Uterus (tissue), 4 donors: Measurements from ENCODE around the gene CSE1L. TPM values are rescaled to one million over a fixed set of nuclear protein-coding genes. Genes with fewer than 3 reads are reported as not detected.
"Not testable (repeated sequence)": the region's sequence is repeated elsewhere in the genome, so short reads cannot be mapped to it uniquely, and the experiment has no call there.

Source experiments
- DNase-seq, 2 donors: peaks; one replicate each; pipeline ENCODE4 v3.0.0-alpha.2; 2019 to 2020
- H3K27ac ChIP-seq, 2 donors: fragments of 200-600 bp; sonication (generic); 1 replicate in 1 of 2; 2 replicates in 1 of 2; pipeline ENCODE4 v1.5.1; 2016 to 2018
- H3K27me3 ChIP-seq, 2 donors: fragments of 200-600 bp; sonication (generic); one replicate each; pipeline ENCODE4 v1.5.1; 2018 to 2019; ENCODE audit warnings: control low read depth in 1 of 2
- H3K36me3 ChIP-seq, 2 donors: fragments of 200-600 bp; sonication (generic); one replicate each; pipeline ENCODE4 v1.5.1; 2019; ENCODE audit warnings: control low read depth in 1 of 2
- H3K4me1 ChIP-seq, 2 donors: fragments of 200-600 bp; sonication (generic); one replicate each; pipeline ENCODE4 v1.5.1; 2018 to 2019; ENCODE audit warnings: control low read depth in 1 of 2
- H3K4me3 ChIP-seq, 2 donors: fragments of 200-600 bp; sonication (generic); 1 replicate in 1 of 2; 2 replicates in 1 of 2; pipeline ENCODE4 v1.5.1; 2018 to 2019; ENCODE audit warnings: mild to moderate bottlenecking in 1 of 2
- H3K9me3 ChIP-seq, 2 donors: fragments of 200-600 bp; sonication (generic); one replicate each; pipeline ENCODE4 v1.5.1; 2019; ENCODE audit warnings: control low read depth in 1 of 2
- POLR2A ChIP-seq, 2 donors: fragments of 450-650 bp; IDR thresholded peaks; one replicate each; pipeline ENCODE4 v1.6.1; 2016; ENCODE audit warnings: antibody characterized with exemption in 2 of 2, mild to moderate bottlenecking in 1 of 2, moderate library complexity in 1 of 2
- intact Hi-C: fragments of 100-400 bp; cut with DNase I; formaldehyde crosslinking; loops from one replicate; pipeline ENCODE4 v1.15.1; 2023; ENCODE audit warnings: low total_unique reads
- total RNA-seq, 4 donors: library from RNA; depleted of rRNA in 3 of 4; stranded (reverse); fragments of >200 nt in 3 of 4; gene quantifications; one replicate each; pipeline versions ENCODE4 v1.1.0 to v1.2.4, GENCODE V29; 2014 to 2023
- TF ChIP-seq, protein P1 (sequence below), 4 experiments: fragments of 200-600 bp in 2 of 4; fragments of 450-650 bp in 2 of 4; sonication (generic) in 2 of 4; IDR thresholded peaks; one replicate each; pipeline ENCODE4 v1.5.1; 2016 to 2019; ENCODE audit warnings: antibody characterized with exemption in 4 of 4, mild to moderate bottlenecking in 2 of 4, moderate library complexity in 1 of 4
- donor health status: DM: yes; HTN: yes; CAD: no.

Gene CSE1L
- total RNA-seq, 4 donors from 2014 or later: 49.2 to 104 (median 57.6) TPM

DNA sequence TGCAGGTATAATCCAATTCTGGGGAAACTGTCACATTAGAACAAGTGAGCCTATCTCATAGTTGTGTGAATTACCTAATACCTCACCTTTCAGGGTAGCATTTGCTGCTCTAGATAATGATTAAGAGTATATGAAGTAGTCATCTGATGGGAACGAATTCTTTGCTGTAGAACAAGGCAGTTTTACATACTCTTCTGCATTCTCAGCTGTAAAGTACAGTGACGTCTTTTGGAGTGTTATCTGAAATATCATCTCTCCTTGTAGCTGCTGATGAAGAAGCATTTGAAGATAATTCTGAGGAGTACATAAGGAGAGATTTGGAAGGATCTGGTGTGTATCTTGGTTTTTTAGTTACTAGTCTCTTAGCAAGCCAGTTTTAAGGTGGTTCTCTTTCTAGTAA lies 28.4 kb downstream of the CSE1L start:
- H3K36me3 ChIP-seq: no peaks in the 10 kb centered on the region
- intact Hi-C loops: no loop called here

DNA sequence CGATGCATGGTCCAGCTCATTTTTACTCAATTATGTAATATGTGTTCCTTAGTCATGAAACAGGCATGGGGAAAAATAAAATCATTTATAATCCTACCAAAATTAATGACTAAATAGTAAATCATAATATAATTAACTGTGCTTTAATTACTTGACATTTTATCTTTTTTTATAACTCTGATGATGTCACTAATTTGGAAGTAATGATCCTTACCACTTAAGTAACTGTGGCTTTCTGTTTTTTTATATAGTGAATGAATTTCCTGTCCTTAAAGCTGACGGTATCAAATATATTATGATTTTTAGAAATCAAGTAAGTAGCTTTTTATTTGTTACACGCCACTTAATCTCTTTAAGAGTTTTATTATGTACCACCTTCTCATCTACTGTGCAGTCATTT lies 32.2 kb downstream of the CSE1L start:
- intact Hi-C loops: no loop called here
- Histone ChIP-seq H3K27ac (no peak overlapping the region), H3K36me3 (no peaks in the 10 kb centered on the region), H3K4me1 (no peaks in the 10 kb centered on the region), H3K9me3 (no peaks in the 10 kb centered on the region), H3K4me3 (no peak overlapping the region), H3K27me3 (no peaks in the 10 kb centered on the region)
- TF ChIP-seq POLR2A (IDR thresholded peaks at IDR 0.05): no peak
- TF ChIP-seq, protein P1, sequence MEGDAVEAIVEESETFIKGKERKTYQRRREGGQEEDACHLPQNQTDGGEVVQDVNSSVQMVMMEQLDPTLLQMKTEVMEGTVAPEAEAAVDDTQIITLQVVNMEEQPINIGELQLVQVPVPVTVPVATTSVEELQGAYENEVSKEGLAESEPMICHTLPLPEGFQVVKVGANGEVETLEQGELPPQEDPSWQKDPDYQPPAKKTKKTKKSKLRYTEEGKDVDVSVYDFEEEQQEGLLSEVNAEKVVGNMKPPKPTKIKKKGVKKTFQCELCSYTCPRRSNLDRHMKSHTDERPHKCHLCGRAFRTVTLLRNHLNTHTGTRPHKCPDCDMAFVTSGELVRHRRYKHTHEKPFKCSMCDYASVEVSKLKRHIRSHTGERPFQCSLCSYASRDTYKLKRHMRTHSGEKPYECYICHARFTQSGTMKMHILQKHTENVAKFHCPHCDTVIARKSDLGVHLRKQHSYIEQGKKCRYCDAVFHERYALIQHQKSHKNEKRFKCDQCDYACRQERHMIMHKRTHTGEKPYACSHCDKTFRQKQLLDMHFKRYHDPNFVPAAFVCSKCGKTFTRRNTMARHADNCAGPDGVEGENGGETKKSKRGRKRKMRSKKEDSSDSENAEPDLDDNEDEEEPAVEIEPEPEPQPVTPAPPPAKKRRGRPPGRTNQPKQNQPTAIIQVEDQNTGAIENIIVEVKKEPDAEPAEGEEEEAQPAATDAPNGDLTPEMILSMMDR (IDR thresholded peaks at IDR 0.05): no peak
- DNase-seq: no peak

More for the DNA sequence above, 28.4 kb downstream of the CSE1L start:
- Histone ChIP-seq H3K27ac (no peak overlapping the region), H3K27me3 (no peaks in the 10 kb centered on the region), H3K9me3 (no peaks in the 10 kb centered on the region), H3K4me3 (no peak overlapping the region), H3K4me1 (no peaks in the 10 kb centered on the region)
- TF ChIP-seq, protein P1 (IDR thresholded peaks at IDR 0.05): no peak
- DNase-seq: no peak

DNA sequence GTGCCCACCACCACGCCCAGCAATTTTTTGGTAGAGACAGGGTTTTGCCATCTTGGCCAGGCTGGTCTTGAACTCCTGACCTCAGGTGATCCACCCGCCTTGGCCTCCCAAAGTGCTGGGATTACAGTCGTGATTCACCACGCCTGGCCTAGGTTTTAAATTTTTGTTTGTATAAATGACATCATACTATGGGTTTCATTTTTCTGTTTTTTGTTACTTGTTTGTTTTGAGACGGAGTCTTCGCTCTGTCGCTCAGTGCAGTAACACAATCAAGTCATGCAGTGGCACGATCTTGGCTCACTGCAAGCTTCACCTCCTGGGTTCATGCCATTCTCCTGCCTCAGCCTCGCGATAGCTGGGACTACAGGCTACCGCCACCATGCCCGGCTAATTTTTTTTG lies 36.2 kb downstream of the CSE1L start:
- H3K9me3 ChIP-seq, H3K27ac ChIP-seq, DNase-seq, H3K27me3 ChIP-seq, H3K4me1 ChIP-seq, H3K4me3 ChIP-seq, intact Hi-C loops, H3K36me3 ChIP-seq: not testable (repeated sequence)

DNA sequence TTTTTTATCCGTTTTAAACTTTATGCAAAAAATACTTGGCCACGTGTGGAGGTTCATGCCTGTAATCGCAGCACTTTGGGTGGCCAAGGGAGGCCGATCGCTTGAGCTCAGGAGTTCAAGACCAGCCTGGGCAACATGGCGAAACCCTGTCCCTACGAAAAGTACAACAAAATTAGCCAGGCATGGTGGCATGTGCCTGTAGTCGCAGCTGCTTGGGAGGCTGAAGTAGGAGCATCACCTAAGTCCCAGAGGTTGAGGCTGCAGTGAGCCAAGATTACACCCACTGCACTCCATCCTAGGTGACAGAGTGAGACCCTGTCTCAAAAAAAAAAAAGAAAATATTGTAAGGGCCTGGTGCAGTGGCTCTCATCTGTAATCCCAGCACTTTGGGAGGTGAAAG lies 45.0 kb downstream of the CSE1L start:
- Histone ChIP-seq H3K4me1 (no peaks in the 10 kb centered on the region), H3K9me3 (no peaks in the 10 kb centered on the region), H3K36me3 (no peaks in the 10 kb centered on the region), H3K4me3 (no peak overlapping the region), H3K27me3 (no peaks in the 10 kb centered on the region), H3K27ac (no peak overlapping the region)
- TF ChIP-seq, protein P1 (IDR thresholded peaks at IDR 0.05): no peak
- no peak for TF ChIP-seq POLR2A (IDR thresholded peaks at IDR 0.05)
- intact Hi-C loops: no loop called here
- no peak for DNase-seq

DNA sequence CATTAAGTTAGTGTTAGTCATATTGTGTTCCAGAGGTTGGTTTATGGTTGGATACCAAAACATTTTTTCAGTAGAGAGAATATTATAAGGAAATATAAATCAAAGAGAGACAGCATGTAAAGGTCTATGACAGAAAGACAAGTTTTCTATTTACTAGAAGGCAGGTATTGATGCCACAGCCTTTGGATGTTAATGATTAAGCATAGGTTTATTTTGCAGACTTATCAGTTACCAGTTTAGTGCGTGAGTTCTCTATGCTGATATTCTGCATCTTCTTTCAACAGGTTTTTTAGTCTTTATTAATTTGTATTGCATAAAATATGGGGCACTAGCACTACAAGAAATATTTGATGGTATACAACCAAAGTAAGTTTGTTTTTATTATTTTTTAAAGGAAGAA lies 45.6 kb downstream of the CSE1L start:
- Histone ChIP-seq H3K27ac (no peak overlapping the region), H3K4me3 (no peak overlapping the region), H3K36me3 (no peaks in the 10 kb centered on the region), H3K27me3 (no peaks in the 10 kb centered on the region), H3K4me1 (no peaks in the 10 kb centered on the region), H3K9me3 (no peaks in the 10 kb centered on the region)
- DNase-seq: no peak
- intact Hi-C loops: no loop called here
- no peak for TF ChIP-seq POLR2A (IDR thresholded peaks at IDR 0.05)
- TF ChIP-seq, protein P1 (IDR thresholded peaks at IDR 0.05): no peak

DNA sequence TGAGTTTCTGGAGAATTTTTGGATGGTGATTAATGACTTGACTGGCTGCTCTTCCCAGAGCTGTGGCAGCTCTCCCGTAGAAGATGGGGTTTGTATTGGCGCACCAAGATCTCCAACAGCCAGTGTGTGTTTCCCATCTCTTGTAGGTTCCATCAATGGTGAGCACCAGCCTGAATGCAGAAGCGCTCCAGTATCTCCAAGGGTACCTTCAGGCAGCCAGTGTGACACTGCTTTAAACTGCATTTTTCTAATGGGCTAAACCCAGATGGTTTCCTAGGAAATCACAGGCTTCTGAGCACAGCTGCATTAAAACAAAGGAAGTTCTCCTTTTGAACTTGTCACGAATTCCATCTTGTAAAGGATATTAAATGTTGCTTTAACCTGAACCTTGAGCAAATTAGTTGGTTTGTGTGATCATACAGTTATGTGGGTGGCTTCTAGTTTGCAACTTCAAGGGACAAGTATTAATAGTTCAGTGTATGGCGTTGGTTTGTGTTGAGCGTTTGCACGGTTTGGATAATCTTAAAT lies 50.2 kb downstream of the CSE1L start:
- Histone ChIP-seq H3K27me3 (no peaks in the 10 kb centered on the region), H3K9me3 (no peaks in the 10 kb centered on the region), H3K27ac (no peak overlapping the region), H3K4me3 (no peak overlapping the region), H3K4me1 (no peaks in the 10 kb centered on the region), H3K36me3 (no peaks in the 10 kb centered on the region)
- TF ChIP-seq, protein P1 (IDR thresholded peaks at IDR 0.05): no peak
- TF ChIP-seq POLR2A (IDR thresholded peaks at IDR 0.05): no peak
- intact Hi-C loops: no loop called here
- DNase-seq: no peak
